ENCODE measurements around the gene OPCML. TPM values are rescaled to one million over a fixed set of nuclear protein-coding genes. Genes with fewer than 3 reads are reported as not detected.

The OPCML gene
- polyA plus RNA-seq, 1 donor from 2014 or later = 11.6 TPM

GRCh38 chr11:133011604-133012003 is 520.7 kb downstream of the OPCML start:
- H3K27me3 ChIP-seq (ENCODE audit: insufficient read depth, low read depth, low read length) = no peaks in the 10 kb centered on the region
- H3F3A ChIP-seq (ENCODE audit: insufficient read depth, low read length, poor library complexity, severe bottlenecking) = no peaks in the 10 kb centered on the region
- H3K9me2 ChIP-seq (ENCODE audit: insufficient read depth, low read length) = no peaks in the 10 kb centered on the region
- no peaks in the 10 kb centered on the region for H4K20me1 ChIP-seq (ENCODE audit: insufficient read depth)
- no peak overlapping the region for H3K27ac ChIP-seq (ENCODE audit: low read length)
- H3K9me3 ChIP-seq (ENCODE audit: low read length) = no peaks in the 10 kb centered on the region
- H2AFZ ChIP-seq (ENCODE audit: low read depth, low read length) = no peak overlapping the region
- H3K9ac ChIP-seq (ENCODE audit: low read length) = no peak overlapping the region
- no peak overlapping the region for H3K4me2 ChIP-seq (ENCODE audit: low read length)
- no peaks in the 10 kb centered on the region for H3K36me3 ChIP-seq (ENCODE audit: insufficient read depth, low read length)
- H3K4me3 ChIP-seq (ENCODE audit: low read length) = no peak overlapping the region
- no peaks in the 10 kb centered on the region for H3K79me2 ChIP-seq (replicated peaks; ENCODE audit: insufficient read depth, low read length)
- TF ChIP-seq RAD21 (conservative IDR thresholded peaks at IDR 0.05) (no peak), TAF1 (IDR thresholded peaks at IDR 0.05; ENCODE audit: low read depth) (no peak), POLR2AphosphoS5 (IDR thresholded peaks at IDR 0.05) (no peak), EZH2 (IDR thresholded peaks at IDR 0.05; ENCODE audit: borderline replicate concordance, insufficient read depth, low read length, poor library complexity, severe bottlenecking) (no peak), SMC3 (conservative IDR thresholded peaks at IDR 0.05; ENCODE audit: poor library complexity) (no peak), EP300 (conservative IDR thresholded peaks at IDR 0.05; ENCODE audit: poor library complexity, severe bottlenecking) (no peak), MXI1 (conservative IDR thresholded peaks at IDR 0.05; ENCODE audit: poor library complexity, severe bottlenecking) (no peak), REST (IDR thresholded peaks at IDR 0.05; ENCODE audit: borderline replicate concordance) (no peak)
- TF ChIP-seq, protein P1, sequence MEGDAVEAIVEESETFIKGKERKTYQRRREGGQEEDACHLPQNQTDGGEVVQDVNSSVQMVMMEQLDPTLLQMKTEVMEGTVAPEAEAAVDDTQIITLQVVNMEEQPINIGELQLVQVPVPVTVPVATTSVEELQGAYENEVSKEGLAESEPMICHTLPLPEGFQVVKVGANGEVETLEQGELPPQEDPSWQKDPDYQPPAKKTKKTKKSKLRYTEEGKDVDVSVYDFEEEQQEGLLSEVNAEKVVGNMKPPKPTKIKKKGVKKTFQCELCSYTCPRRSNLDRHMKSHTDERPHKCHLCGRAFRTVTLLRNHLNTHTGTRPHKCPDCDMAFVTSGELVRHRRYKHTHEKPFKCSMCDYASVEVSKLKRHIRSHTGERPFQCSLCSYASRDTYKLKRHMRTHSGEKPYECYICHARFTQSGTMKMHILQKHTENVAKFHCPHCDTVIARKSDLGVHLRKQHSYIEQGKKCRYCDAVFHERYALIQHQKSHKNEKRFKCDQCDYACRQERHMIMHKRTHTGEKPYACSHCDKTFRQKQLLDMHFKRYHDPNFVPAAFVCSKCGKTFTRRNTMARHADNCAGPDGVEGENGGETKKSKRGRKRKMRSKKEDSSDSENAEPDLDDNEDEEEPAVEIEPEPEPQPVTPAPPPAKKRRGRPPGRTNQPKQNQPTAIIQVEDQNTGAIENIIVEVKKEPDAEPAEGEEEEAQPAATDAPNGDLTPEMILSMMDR (IDR thresholded peaks at IDR 0.05; ENCODE audit: poor library complexity, severe bottlenecking) = no peak

DNA sequence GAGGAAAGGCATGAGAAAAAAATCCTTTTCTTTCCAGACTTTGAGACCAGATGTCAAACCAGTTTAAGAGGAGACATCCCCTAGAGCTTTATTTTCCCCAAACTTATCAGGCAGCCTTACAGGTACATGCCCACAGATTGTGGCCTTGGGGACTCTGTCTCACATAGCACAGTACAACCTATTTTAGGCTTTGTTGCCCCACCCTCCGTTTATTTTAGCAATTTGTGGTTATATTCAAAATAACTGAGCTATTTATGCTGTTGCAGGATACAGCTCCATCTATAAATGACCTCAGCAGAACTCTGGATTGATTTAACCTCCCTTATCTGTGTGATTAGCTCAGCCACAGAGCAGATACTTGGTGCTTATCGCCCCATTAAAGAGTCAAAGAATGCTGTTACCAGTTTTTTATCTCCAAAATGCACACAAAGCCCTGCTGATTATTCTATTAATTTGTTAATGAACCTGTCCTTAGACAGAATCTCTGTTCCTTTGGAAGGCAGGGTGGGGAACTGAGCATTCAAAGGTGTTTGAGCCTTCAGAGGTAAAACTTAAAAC is 525.2 kb downstream of the OPCML start:
- Histone ChIP-seq H4K20me1 (ENCODE audit: insufficient read depth) (no peaks in the 10 kb centered on the region), H3K27me3 (ENCODE audit: insufficient read depth, low read depth, low read length) (no peaks in the 10 kb centered on the region), H3K4me3 (ENCODE audit: low read length) (no peak overlapping the region), H3K9me3 (ENCODE audit: low read length) (no peaks in the 10 kb centered on the region), H3F3A (ENCODE audit: insufficient read depth, low read length, poor library complexity, severe bottlenecking) (no peaks in the 10 kb centered on the region), H3K9me2 (ENCODE audit: insufficient read depth, low read length) (no peaks in the 10 kb centered on the region), H3K27ac (ENCODE audit: low read length) (no peak overlapping the region), H2AFZ (ENCODE audit: low read depth, low read length) (no peak overlapping the region), H3K79me2 (replicated peaks; ENCODE audit: insufficient read depth, low read length) (no peaks in the 10 kb centered on the region), H3K36me3 (ENCODE audit: insufficient read depth, low read length) (no peaks in the 10 kb centered on the region), H3K4me2 (ENCODE audit: low read length) (no peak overlapping the region), H3K9ac (ENCODE audit: low read length) (no peak overlapping the region)
- TF ChIP-seq EP300 (conservative IDR thresholded peaks at IDR 0.05; ENCODE audit: poor library complexity, severe bottlenecking) (no peak), MXI1 (conservative IDR thresholded peaks at IDR 0.05; ENCODE audit: poor library complexity, severe bottlenecking) (no peak), REST (IDR thresholded peaks at IDR 0.05; ENCODE audit: borderline replicate concordance) (no peak), POLR2AphosphoS5 (IDR thresholded peaks at IDR 0.05) (no peak), TAF1 (IDR thresholded peaks at IDR 0.05; ENCODE audit: low read depth) (no peak), SMC3 (conservative IDR thresholded peaks at IDR 0.05; ENCODE audit: poor library complexity) (no peak), RAD21 (conservative IDR thresholded peaks at IDR 0.05) (no peak), EZH2 (IDR thresholded peaks at IDR 0.05; ENCODE audit: borderline replicate concordance, insufficient read depth, low read length, poor library complexity, severe bottlenecking) (no peak)
- TF ChIP-seq, protein P1 (IDR thresholded peaks at IDR 0.05; ENCODE audit: poor library complexity, severe bottlenecking) = no peak
